ENCODE results near the gene ZNF710.

- TF ChIP-seq TCF12 (IDR thresholded peaks at IDR 0.05; ENCODE audit: low read depth) (no peak), TEAD4 (IDR thresholded peaks at IDR 0.05) (no peak), CREB1 (IDR thresholded peaks at IDR 0.05; ENCODE audit: low read depth) (no peak), RAD21 (IDR thresholded peaks at IDR 0.05; ENCODE audit: low read depth) (no peak), USF1 (IDR thresholded peaks at IDR 0.05) (no peak)
- TF ChIP-seq, protein P1, sequence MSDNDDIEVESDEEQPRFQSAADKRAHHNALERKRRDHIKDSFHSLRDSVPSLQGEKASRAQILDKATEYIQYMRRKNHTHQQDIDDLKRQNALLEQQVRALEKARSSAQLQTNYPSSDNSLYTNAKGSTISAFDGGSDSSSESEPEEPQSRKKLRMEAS (IDR thresholded peaks at IDR 0.05), result no peak
These were observed 66.2 kb downstream of the ZNF710 start for GRCh38 chr15:90067181-90067952.
